SK-N-SH treated with all-trans-retinoic acid at 6 μM for 48 hours (cell line): ENCODE data around the gene SEC24C.

Source experiments
- ATAC-seq: fragments of 200-7000 bp; cut with Tn5 transposase; 3 replicates; pipeline ENCODE4 v1.9.1; 2020; ENCODE audit warnings: mild to moderate bottlenecking, moderate library complexity
- ARNTL ChIP-seq: fragments of 450-650 bp; formaldehyde crosslinking; IDR thresholded peaks from 2 replicates; pipeline ENCODE4 v1.5.0; 2020; ENCODE audit warnings: low read depth, mild to moderate bottlenecking, moderate library complexity, borderline replicate concordance
- BACH2 ChIP-seq: fragments of 250-450 bp; sonication (Bioruptor Pico); IDR thresholded peaks from 2 replicates; pipeline ENCODE4 v1.9.0; 2021; ENCODE audit warnings: mild to moderate bottlenecking, borderline replicate concordance
- CSDC2 ChIP-seq: fragments of 250-450 bp; sonication (Bioruptor Pico); IDR thresholded peaks from 2 replicates; pipeline ENCODE4 v1.5.0; 2020; ENCODE audit warnings: mild to moderate bottlenecking, moderate library complexity
- ESRRG ChIP-seq: fragments of 250-450 bp; sonication (Bioruptor Pico); IDR thresholded peaks from 2 replicates; pipeline ENCODE4 v1.6.1; 2021; ENCODE audit warnings: mild to moderate bottlenecking
- GLIS3 ChIP-seq: fragments of 250-450 bp; sonication (Bioruptor Pico); IDR thresholded peaks from 2 replicates; pipeline ENCODE4 v1.5.0; 2020; ENCODE audit warnings: mild to moderate bottlenecking, moderate library complexity
- ISL1 ChIP-seq: fragments of 250-450 bp; sonication (Bioruptor Pico); IDR thresholded peaks from 2 replicates; pipeline ENCODE4 v2.1.2; 2022; ENCODE audit warnings: mild to moderate bottlenecking, moderate library complexity
- OSR1 ChIP-seq: fragments of 250-450 bp; sonication (Bioruptor Pico); IDR thresholded peaks from 2 replicates; pipeline ENCODE4 v1.8.0; 2022; ENCODE audit warnings: moderate library complexity, mild to moderate bottlenecking, inconsistent platforms
- PPARA ChIP-seq: fragments of 250-450 bp; sonication (Bioruptor Pico); IDR thresholded peaks from 2 replicates; pipeline ENCODE4 v1.5.0; 2020; ENCODE audit warnings: mild to moderate bottlenecking, borderline replicate concordance
- SNAI2 ChIP-seq: fragments of 250-450 bp; sonication (Bioruptor Pico); IDR thresholded peaks from 2 replicates; pipeline ENCODE4 v1.5.0; 2020; ENCODE audit warnings: mild to moderate bottlenecking, moderate library complexity
- TCF4 ChIP-seq: fragments of 250-450 bp; sonication (Bioruptor Pico); IDR thresholded peaks from 2 replicates; pipeline ENCODE4 v1.8.0; 2021; ENCODE audit warnings: mild to moderate bottlenecking, moderate library complexity, borderline replicate concordance
- TOX ChIP-seq: fragments of 250-450 bp; sonication (Bioruptor Pico); IDR thresholded peaks from 2 replicates; pipeline ENCODE4 v1.8.0; 2021; ENCODE audit warnings: mild to moderate bottlenecking, moderate library complexity, borderline replicate concordance
- ZC3H10 ChIP-seq: fragments of 250-450 bp; sonication (Bioruptor Pico); IDR thresholded peaks from 2 replicates; pipeline ENCODE4 v1.5.1; 2021; ENCODE audit warnings: mild to moderate bottlenecking, moderate library complexity
- ZFP3 ChIP-seq: fragments of 250-450 bp; sonication (Bioruptor Pico); IDR thresholded peaks from 2 replicates; pipeline ENCODE4 v1.5.0; 2020; ENCODE audit warnings: mild to moderate bottlenecking, moderate library complexity
- ZFP30 ChIP-seq: fragments of 450-650 bp; formaldehyde crosslinking; IDR thresholded peaks from 2 replicates; pipeline ENCODE4 v1.5.0; 2022; ENCODE audit warnings: mild to moderate bottlenecking, moderate library complexity
- ZNF565 ChIP-seq: fragments of 450-650 bp; formaldehyde crosslinking; conservative IDR thresholded peaks from 2 replicates; pipeline ENCODE4 v1.5.0; 2020; ENCODE audit warnings: low read depth, mild to moderate bottlenecking, moderate library complexity
- ZNF70 ChIP-seq: fragments of 450-650 bp; formaldehyde crosslinking; IDR thresholded peaks from 2 replicates; pipeline ENCODE4 v1.5.0; 2020; ENCODE audit warnings: mild to moderate bottlenecking, moderate library complexity
- TF ChIP-seq, protein P1 (sequence below): fragments of 250-450 bp; sonication (Bioruptor Pico); IDR thresholded peaks from 2 replicates; pipeline ENCODE4 v1.5.1; 2020; ENCODE audit warnings: low read depth, mild to moderate bottlenecking, moderate library complexity
- TF ChIP-seq, protein P2 (sequence below): fragments of 250-450 bp; sonication (Bioruptor Pico); IDR thresholded peaks from 2 replicates; pipeline ENCODE4 v1.8.0; 2020; ENCODE audit warnings: mild to moderate bottlenecking, moderate library complexity, borderline replicate concordance
- TF ChIP-seq, protein P3 (sequence below): fragments of 250-450 bp; sonication (Bioruptor Pico); IDR thresholded peaks from 2 replicates; pipeline ENCODE4 v1.5.0; 2020; ENCODE audit warnings: mild to moderate bottlenecking, moderate library complexity
- TF ChIP-seq, protein P4 (sequence below): fragments of 250-450 bp; sonication (Bioruptor Pico); IDR thresholded peaks from 2 replicates; pipeline ENCODE4 v1.8.0; 2021; ENCODE audit warnings: low read depth, mild to moderate bottlenecking, moderate library complexity, borderline replicate concordance
- TF ChIP-seq, protein P5 (sequence below): fragments of 250-450 bp; sonication (Bioruptor Pico); IDR thresholded peaks from 2 replicates; pipeline ENCODE4 v1.5.1; 2021; ENCODE audit warnings: mild to moderate bottlenecking, moderate library complexity

SEC24C gene

DNA sequence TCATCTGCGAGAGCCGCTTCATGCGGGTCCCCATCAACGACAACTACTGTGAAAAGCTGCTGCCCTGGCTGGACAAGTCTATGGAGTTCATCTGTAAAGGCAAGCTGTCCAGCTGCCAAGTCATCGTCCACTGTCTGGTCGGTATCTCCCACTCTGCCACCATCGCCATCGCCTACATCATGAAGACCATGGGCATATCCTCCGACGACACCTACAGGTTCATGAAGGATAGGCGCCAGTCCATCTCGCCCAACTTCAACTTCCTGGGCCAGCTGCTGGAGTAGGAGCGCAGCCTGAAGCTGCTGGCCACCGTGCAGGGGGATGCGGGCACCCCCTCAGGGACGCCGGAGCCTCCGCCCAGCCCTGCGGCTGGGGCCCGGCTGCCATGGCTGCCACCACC, 11.7 kb upstream of the SEC24C start:
- TF ChIP-seq CSDC2 (CRISPR knock-in tag), result no peak
- no peak for TF ChIP-seq BACH2
- TF ChIP-seq TOX (CRISPR knock-in tag), result no peak
- TF ChIP-seq OSR1 (CRISPR knock-in tag), result no peak
- TF ChIP-seq GLIS3 (CRISPR knock-in tag), result no peak
- no peak for TF ChIP-seq ARNTL (CRISPR knock-in tag)
- TF ChIP-seq, protein P1, sequence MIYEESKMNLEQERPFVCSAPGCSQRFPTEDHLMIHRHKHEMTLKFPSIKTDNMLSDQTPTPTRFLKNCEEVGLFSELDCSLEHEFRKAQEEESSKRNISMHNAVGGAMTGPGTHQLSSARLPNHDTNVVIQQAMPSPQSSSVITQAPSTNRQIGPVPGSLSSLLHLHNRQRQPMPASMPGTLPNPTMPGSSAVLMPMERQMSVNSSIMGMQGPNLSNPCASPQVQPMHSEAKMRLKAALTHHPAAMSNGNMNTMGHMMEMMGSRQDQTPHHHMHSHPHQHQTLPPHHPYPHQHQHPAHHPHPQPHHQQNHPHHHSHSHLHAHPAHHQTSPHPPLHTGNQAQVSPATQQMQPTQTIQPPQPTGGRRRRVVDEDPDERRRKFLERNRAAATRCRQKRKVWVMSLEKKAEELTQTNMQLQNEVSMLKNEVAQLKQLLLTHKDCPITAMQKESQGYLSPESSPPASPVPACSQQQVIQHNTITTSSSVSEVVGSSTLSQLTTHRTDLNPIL, result no peak
- TF ChIP-seq, protein P2, sequence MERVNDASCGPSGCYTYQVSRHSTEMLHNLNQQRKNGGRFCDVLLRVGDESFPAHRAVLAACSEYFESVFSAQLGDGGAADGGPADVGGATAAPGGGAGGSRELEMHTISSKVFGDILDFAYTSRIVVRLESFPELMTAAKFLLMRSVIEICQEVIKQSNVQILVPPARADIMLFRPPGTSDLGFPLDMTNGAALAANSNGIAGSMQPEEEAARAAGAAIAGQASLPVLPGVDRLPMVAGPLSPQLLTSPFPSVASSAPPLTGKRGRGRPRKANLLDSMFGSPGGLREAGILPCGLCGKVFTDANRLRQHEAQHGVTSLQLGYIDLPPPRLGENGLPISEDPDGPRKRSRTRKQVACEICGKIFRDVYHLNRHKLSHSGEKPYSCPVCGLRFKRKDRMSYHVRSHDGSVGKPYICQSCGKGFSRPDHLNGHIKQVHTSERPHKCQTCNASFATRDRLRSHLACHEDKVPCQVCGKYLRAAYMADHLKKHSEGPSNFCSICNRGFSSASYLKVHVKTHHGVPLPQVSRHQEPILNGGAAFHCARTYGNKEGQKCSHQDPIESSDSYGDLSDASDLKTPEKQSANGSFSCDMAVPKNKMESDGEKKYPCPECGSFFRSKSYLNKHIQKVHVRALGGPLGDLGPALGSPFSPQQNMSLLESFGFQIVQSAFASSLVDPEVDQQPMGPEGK (CRISPR knock-in tag), result no peak
- TF ChIP-seq, protein P3, sequence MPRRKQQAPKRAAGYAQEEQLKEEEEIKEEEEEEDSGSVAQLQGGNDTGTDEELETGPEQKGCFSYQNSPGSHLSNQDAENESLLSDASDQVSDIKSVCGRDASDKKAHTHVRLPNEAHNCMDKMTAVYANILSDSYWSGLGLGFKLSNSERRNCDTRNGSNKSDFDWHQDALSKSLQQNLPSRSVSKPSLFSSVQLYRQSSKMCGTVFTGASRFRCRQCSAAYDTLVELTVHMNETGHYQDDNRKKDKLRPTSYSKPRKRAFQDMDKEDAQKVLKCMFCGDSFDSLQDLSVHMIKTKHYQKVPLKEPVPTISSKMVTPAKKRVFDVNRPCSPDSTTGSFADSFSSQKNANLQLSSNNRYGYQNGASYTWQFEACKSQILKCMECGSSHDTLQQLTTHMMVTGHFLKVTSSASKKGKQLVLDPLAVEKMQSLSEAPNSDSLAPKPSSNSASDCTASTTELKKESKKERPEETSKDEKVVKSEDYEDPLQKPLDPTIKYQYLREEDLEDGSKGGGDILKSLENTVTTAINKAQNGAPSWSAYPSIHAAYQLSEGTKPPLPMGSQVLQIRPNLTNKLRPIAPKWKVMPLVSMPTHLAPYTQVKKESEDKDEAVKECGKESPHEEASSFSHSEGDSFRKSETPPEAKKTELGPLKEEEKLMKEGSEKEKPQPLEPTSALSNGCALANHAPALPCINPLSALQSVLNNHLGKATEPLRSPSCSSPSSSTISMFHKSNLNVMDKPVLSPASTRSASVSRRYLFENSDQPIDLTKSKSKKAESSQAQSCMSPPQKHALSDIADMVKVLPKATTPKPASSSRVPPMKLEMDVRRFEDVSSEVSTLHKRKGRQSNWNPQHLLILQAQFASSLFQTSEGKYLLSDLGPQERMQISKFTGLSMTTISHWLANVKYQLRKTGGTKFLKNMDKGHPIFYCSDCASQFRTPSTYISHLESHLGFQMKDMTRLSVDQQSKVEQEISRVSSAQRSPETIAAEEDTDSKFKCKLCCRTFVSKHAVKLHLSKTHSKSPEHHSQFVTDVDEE, result no peak
- no peak for TF ChIP-seq TCF4
- TF ChIP-seq ISL1, result no peak
- TF ChIP-seq ZFP3 (CRISPR knock-in tag), result no peak
- no peak for TF ChIP-seq SNAI2 (CRISPR knock-in tag)
- no peak for TF ChIP-seq PPARA
- no peak for TF ChIP-seq ZNF565 (CRISPR knock-in tag)
- ATAC-seq, result no peak

DNA sequence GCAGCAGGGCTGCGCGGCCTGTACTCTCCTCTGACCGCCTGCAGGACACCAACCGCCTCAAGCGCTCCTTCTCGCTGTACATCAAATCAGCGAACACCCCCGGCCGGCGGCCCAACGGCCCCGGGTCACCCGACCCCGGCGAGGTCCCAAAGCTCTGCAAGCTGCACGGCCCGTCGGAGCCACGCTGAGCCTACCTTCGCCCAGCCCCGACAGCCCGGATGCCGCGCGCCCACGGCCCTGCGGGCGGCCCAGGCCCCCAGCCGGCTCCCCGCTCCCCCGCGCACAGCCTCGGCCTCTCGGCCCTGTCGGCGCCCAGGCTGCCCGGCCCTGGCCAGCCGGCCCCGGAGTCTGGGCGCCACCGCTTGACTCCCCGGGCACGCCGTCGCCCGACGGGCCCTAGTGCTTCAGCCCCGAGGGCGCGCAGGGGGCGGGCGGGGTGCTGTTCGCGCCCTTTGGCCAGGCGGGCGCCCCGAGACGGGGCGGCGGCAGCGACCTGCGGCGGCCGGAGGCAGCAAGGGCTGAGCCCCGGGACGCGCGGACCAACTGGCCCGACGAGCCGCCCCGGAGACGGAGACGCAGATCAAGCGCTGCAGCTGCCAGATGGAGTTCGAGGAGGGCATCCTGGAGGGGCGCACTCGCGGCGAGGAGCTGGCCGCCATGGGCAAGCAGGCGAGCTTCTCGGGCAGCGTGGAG, 11.1 kb upstream of the SEC24C start:
- no peak for TF ChIP-seq BACH2
- TF ChIP-seq ZFP30 (CRISPR knock-in tag), result no peak
- TF ChIP-seq ZNF565 (CRISPR knock-in tag), result no peak

DNA sequence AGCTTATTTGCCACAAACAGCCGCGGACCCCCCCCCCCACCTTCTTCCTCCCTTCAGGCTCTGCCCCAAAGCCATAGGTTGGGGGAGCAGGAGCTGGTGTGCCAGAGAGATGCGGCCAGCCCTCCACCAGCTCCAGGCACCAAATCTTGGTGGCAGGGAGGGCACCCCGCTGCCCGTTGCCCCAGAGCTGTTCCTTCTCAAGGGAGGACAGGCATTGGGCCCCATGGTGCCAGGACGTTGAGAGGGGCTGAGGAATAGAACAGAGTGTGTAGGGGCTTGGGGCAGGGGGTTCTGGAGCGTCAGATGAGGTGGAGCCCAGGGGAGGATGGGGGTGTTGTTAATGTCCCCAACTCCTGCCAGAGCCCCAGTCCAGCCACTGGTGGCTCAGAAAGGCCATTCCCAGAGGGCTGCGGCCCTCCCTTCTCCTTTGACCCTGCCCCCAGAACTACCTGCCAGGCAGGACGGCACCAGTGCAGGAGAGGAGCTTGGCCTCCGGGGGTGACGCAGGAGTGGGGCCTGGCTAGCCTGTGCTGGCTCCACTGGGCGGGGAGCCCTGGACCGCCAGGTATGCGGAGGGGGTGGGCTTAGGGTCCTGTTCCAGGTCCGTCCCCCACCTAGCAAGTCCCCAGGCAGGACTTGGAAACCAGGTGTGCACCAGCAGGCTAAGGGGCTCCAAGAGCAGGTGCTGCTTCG, 10.0 kb upstream of the SEC24C start:
- ATAC-seq, result no peak

More for the DNA sequence above, 11.1 kb upstream of the SEC24C start:
- no peak for ATAC-seq

More for the DNA sequence above, 10.0 kb upstream of the SEC24C start:
- TF ChIP-seq, protein P4, sequence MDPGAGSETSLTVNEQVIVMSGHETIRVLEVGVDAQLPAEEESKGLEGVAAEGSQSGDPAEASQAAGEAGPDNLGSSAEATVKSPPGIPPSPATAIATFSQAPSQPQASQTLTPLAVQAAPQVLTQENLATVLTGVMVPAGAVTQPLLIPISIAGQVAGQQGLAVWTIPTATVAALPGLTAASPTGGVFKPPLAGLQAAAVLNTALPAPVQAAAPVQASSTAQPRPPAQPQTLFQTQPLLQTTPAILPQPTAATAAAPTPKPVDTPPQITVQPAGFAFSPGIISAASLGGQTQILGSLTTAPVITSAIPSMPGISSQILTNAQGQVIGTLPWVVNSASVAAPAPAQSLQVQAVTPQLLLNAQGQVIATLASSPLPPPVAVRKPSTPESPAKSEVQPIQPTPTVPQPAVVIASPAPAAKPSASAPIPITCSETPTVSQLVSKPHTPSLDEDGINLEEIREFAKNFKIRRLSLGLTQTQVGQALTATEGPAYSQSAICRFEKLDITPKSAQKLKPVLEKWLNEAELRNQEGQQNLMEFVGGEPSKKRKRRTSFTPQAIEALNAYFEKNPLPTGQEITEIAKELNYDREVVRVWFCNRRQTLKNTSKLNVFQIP (CRISPR knock-in tag), result no peak
- TF ChIP-seq, protein P1, result no peak
- no peak for TF ChIP-seq SNAI2 (CRISPR knock-in tag)
- no peak for TF ChIP-seq ZNF70 (CRISPR knock-in tag)
- TF ChIP-seq ESRRG (CRISPR knock-in tag), result no peak
- no peak for TF ChIP-seq BACH2
- TF ChIP-seq, protein P5, sequence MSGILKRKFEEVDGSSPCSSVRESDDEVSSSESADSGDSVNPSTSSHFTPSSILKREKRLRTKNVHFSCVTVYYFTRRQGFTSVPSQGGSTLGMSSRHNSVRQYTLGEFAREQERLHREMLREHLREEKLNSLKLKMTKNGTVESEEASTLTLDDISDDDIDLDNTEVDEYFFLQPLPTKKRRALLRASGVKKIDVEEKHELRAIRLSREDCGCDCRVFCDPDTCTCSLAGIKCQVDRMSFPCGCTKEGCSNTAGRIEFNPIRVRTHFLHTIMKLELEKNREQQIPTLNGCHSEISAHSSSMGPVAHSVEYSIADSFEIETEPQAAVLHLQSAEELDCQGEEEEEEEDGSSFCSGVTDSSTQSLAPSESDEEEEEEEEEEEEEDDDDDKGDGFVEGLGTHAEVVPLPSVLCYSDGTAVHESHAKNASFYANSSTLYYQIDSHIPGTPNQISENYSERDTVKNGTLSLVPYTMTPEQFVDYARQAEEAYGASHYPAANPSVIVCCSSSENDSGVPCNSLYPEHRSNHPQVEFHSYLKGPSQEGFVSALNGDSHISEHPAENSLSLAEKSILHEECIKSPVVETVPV (CRISPR knock-in tag), result no peak
- no peak for TF ChIP-seq ZC3H10 (CRISPR knock-in tag)
- no peak for TF ChIP-seq PPARA
